HEK293 (cell line): ENCODE data around the gene ME3.

Source experiments
- CTCF ChIA-PET: fragments of 350-600 bp; formaldehyde crosslinking; extraction: SDS; loops from one replicate; lab custom pipeline; 2021; ENCODE audit warnings: antibody characterized with exemption; lab: Yijun Ruan, JAX
- POLR2A ChIA-PET: fragments of 300-600 bp; formaldehyde crosslinking; extraction: SDS; loops from one replicate; lab custom pipeline; 2020; ENCODE audit warnings: antibody characterized with exemption, inconsistent platforms; lab: Yijun Ruan, JAX
- H3K27ac ChIP-seq: fragments of 200-500 bp; sonication (Bioruptor generic); 2 replicates; pipeline ENCODE4 v1.5.1; 2014; ENCODE audit warnings: low read depth, low read length, control low read depth, inconsistent platforms; ENCODE audit errors: extremely low read depth
- H3K36me3 ChIP-seq, 2 experiments: fragments of 200-500 bp in 1 of 2; sonication (Bioruptor generic) in 1 of 2; 1 replicate in 1 of 2; 2 replicates in 1 of 2; pipeline ENCODE4 v1.5.1; 2014 to 2017; ENCODE audit warnings: inconsistent platforms in 2 of 2, low read length in 2 of 2; ENCODE audit not compliant: control insufficient read depth in 2 of 2, insufficient read depth in 1 of 2
- H3K4me1 ChIP-seq: fragments of 200-500 bp; sonication (Bioruptor generic); 2 replicates; pipeline ENCODE4 v1.5.1; 2014; ENCODE audit warnings: mild to moderate bottlenecking, low read length, inconsistent platforms; ENCODE audit not compliant: control insufficient read depth, insufficient read depth
- H3K4me3 ChIP-seq: 2 replicates; pipeline ENCODE4 v1.5.1; 2011; ENCODE audit warnings: low read depth, mild to moderate bottlenecking, control low read depth, low read length, moderate library complexity
- H3K9me3 ChIP-seq: fragments of 200-500 bp; sonication (Bioruptor generic); 2 replicates; pipeline ENCODE4 v1.5.1; 2014; ENCODE audit warnings: low read depth, low read length, inconsistent platforms; ENCODE audit not compliant: control insufficient read depth, insufficient read depth
- GLIS2 ChIP-seq: fragments of 450-650 bp; formaldehyde crosslinking; IDR thresholded peaks from 2 replicates; pipeline ENCODE4 v1.5.1; 2016; ENCODE audit warnings: missing biosample characterization, missing genetic modification characterization
- INSM2 ChIP-seq: fragments of 450-650 bp; formaldehyde crosslinking; IDR thresholded peaks from 2 replicates; pipeline ENCODE4 v1.5.1; 2016; ENCODE audit warnings: missing biosample characterization, missing genetic modification characterization
- KLF17 ChIP-seq: fragments of 450-650 bp; formaldehyde crosslinking; IDR thresholded peaks from 2 replicates; pipeline ENCODE4 v1.5.1; 2016; ENCODE audit warnings: missing biosample characterization, missing genetic modification characterization
- PRDM10 ChIP-seq: fragments of 450-650 bp; formaldehyde crosslinking; IDR thresholded peaks from 2 replicates; pipeline ENCODE4 v1.5.1; 2016; ENCODE audit warnings: missing biosample characterization, missing genetic modification characterization
- PRDM2 ChIP-seq: fragments of 450-650 bp; formaldehyde crosslinking; IDR thresholded peaks from 2 replicates; pipeline ENCODE4 v1.5.1; 2016; ENCODE audit warnings: missing biosample characterization, missing genetic modification characterization, borderline replicate concordance
- SETDB1 ChIP-seq: IDR thresholded peaks from one replicate; pipeline ENCODE4 v1.6.1; 2017; ENCODE audit warnings: mild to moderate bottlenecking, low read length, moderate library complexity, mixed read lengths; ENCODE audit not compliant: insufficient read length
- ZBTB7A ChIP-seq: fragments of 450-650 bp; formaldehyde crosslinking; IDR thresholded peaks from 2 replicates; pipeline ENCODE4 v1.5.1; 2016; ENCODE audit warnings: low read depth, missing biosample characterization, missing genetic modification characterization
- ZNF248 ChIP-seq: fragments of 450-650 bp; formaldehyde crosslinking; IDR thresholded peaks from 2 replicates; pipeline ENCODE4 v1.5.1; 2017; ENCODE audit warnings: missing biosample characterization, missing genetic modification characterization
- ZNF37A ChIP-seq: fragments of 450-650 bp; IDR thresholded peaks from 2 replicates; pipeline ENCODE4 v1.5.1; 2018; ENCODE audit warnings: missing biosample characterization, missing genetic modification characterization
- ZNF501 ChIP-seq: fragments of 450-650 bp; formaldehyde crosslinking; IDR thresholded peaks from 2 replicates; pipeline ENCODE4 v1.5.1; 2016; ENCODE audit warnings: missing biosample characterization, missing genetic modification characterization
- ZNF548 ChIP-seq: fragments of 450-650 bp; formaldehyde crosslinking; IDR thresholded peaks from 2 replicates; pipeline ENCODE4 v1.5.1; 2016; ENCODE audit warnings: missing biosample characterization, missing genetic modification characterization
- ZNF596 ChIP-seq: fragments of 450-650 bp; IDR thresholded peaks from 2 replicates; pipeline ENCODE4 v1.5.0; 2018; ENCODE audit warnings: missing biosample characterization, mild to moderate bottlenecking, missing genetic modification characterization, moderate library complexity
- TF ChIP-seq, protein P1 (sequence below): fragments of 450-650 bp; formaldehyde crosslinking; IDR thresholded peaks from 2 replicates; pipeline ENCODE4 v1.5.1; 2017; ENCODE audit warnings: missing biosample characterization, missing genetic modification characterization
- TF ChIP-seq, protein P2 (sequence below): fragments of 450-650 bp; formaldehyde crosslinking; IDR thresholded peaks from 2 replicates; pipeline ENCODE4 v1.5.1; 2016; ENCODE audit warnings: missing biosample characterization, missing genetic modification characterization

Gene ME3

GRCh38 chr11:86473991-86474833 lies 198.2 kb downstream of the ME3 start (continued):
- TF ChIP-seq PRDM2 (tag by site-specific recombination): no peak
- no peak for TF ChIP-seq INSM2
- TF ChIP-seq KLF17 (tag by site-specific recombination): no peak

GRCh38 chr11:86469491-86470388 lies 202.7 kb downstream of the ME3 start:
- Histone ChIP-seq H3K27ac (no peak overlapping the region), H3K36me3 (no peaks in the 10 kb centered on the region), H3K4me1 (no peaks in the 10 kb centered on the region; the same call in 1 of the 2 replicates), H3K9me3 (no peaks in the 10 kb centered on the region), H3K4me3 (no peak overlapping the region)
- ChIA-PET CTCF (interaction anchor here (0.6 to 1.5 kb wide), 3 partner anchors 14 to 330 kb away, joined by 3 to 5 read pairs (median 3); no protein-coding TSS in a partner anchor), POLR2A (interaction anchor here (1.1 to 1.2 kb wide), 2 partner anchors 9 to 11 kb away, joined by 3 to 4 read pairs; no protein-coding TSS in a partner anchor)
- TF ChIP-seq ZNF248: no peak
- TF ChIP-seq, protein P1, sequence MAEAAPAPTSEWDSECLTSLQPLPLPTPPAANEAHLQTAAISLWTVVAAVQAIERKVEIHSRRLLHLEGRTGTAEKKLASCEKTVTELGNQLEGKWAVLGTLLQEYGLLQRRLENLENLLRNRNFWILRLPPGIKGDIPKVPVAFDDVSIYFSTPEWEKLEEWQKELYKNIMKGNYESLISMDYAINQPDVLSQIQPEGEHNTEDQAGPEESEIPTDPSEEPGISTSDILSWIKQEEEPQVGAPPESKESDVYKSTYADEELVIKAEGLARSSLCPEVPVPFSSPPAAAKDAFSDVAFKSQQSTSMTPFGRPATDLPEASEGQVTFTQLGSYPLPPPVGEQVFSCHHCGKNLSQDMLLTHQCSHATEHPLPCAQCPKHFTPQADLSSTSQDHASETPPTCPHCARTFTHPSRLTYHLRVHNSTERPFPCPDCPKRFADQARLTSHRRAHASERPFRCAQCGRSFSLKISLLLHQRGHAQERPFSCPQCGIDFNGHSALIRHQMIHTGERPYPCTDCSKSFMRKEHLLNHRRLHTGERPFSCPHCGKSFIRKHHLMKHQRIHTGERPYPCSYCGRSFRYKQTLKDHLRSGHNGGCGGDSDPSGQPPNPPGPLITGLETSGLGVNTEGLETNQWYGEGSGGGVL: no peak
- no peak for TF ChIP-seq ZNF501 (tag by site-specific recombination)
- no peak for TF ChIP-seq SETDB1
- TF ChIP-seq ZNF596 (tag by site-specific recombination): no peak
- no peak for TF ChIP-seq PRDM10 (tag by site-specific recombination)
- no peak for TF ChIP-seq ZBTB7A (tag by site-specific recombination)
- TF ChIP-seq, protein P2, sequence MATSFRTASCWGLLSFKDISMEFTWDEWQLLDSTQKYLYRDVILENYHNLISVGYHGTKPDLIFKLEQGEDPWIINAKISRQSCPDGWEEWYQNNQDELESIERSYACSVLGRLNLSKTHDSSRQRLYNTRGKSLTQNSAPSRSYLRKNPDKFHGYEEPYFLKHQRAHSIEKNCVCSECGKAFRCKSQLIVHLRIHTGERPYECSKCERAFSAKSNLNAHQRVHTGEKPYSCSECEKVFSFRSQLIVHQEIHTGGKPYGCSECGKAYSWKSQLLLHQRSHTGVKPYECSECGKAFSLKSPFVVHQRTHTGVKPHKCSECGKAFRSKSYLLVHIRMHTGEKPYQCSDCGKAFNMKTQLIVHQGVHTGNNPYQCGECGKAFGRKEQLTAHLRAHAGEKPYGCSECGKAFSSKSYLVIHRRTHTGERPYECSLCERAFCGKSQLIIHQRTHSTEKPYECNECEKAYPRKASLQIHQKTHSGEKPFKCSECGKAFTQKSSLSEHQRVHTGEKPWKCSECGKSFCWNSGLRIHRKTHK (tag by site-specific recombination): no peak
- no peak for TF ChIP-seq ZNF37A (tag by site-specific recombination)
- TF ChIP-seq GLIS2: no peak
- TF ChIP-seq ZNF548 (tag by site-specific recombination): no peak
